GM10266 (cell line): ENCODE measurements around the gene SLC25A21.

ENCODE experiments used
- DNase-seq: peaks from one replicate; pipeline ENCODE4 v3.0.0; 2012; ENCODE audit errors: extremely low spot score
- CTCF ChIP-seq: IDR thresholded peaks from 2 replicates; pipeline ENCODE4 v1.5.1; 2012; ENCODE audit warnings: mild to moderate bottlenecking, low read depth; ENCODE audit not compliant: control insufficient read depth, insufficient read depth; ENCODE audit errors: missing control alignments

SLC25A21 gene

DNA sequence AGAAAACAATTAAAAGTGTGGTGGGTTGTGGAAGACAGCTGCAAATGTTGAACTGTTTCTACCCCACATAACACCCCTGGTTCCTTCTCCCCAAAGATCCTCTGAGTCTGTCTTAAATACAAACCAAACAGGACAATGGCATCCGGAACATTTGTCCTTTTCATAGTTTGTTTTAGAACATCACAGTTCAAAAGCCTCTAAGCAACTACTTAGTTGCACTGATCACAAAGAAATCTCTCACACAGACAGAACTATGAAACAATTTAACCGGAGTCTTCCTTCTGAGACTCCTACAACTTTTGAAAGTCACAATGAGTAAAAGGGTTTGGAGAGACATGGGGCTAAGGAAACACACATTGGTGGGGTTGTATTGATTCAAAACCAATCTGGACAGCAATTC is 125.6 kb downstream of the SLC25A21 start:
- no peak for DNase-seq
- no peak for TF ChIP-seq CTCF

- TF ChIP-seq CTCF: no peak
- DNase-seq: no peak
Measured at GRCh38 chr14:37045340-37046061, 126.9 kb downstream of the SLC25A21 start.

DNA sequence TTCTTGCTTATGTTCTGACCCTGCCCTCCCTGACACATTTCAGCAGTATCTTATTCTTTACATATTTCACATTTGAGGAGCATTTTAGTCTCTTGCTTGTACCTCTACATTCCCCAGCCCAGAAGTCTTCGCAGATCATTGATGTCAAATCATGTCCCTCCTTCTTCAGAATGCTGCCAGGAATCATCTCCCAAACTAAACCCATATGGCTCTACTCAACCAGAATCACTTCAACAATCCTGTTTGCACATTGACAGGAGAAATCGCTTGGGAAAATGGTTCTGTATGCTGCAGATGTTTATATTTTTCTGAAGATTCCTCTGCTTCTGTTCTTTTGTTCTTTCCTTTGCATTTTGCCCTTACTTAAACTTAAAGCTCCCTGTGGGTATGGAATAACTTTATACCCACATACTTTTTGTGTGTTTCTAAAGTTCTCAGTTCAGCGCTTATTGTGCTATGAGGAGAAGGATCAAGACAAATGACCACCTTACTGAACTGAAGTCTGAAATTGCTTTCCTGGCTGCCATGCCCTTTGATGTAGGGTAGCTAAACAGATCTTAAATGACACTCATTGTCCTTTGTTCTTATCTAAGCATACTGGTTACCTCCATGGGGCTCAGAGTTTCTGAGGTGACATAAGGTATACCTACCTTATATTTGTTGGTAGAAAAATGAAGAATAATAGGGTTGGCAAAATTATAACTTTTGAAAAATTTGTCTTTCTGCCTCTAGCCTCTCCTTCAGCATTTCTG is 134.6 kb downstream of the SLC25A21 start:
- no peak for DNase-seq
- no peak for TF ChIP-seq CTCF

GRCh38 chr14:37036669-37037341 is 135.6 kb downstream of the SLC25A21 start:
- no peak for DNase-seq
- TF ChIP-seq CTCF: no peak

GRCh38 chr14:37035401-37035800 is 137.0 kb downstream of the SLC25A21 start:
- DNase-seq: no peak
- TF ChIP-seq CTCF: no peak

DNA sequence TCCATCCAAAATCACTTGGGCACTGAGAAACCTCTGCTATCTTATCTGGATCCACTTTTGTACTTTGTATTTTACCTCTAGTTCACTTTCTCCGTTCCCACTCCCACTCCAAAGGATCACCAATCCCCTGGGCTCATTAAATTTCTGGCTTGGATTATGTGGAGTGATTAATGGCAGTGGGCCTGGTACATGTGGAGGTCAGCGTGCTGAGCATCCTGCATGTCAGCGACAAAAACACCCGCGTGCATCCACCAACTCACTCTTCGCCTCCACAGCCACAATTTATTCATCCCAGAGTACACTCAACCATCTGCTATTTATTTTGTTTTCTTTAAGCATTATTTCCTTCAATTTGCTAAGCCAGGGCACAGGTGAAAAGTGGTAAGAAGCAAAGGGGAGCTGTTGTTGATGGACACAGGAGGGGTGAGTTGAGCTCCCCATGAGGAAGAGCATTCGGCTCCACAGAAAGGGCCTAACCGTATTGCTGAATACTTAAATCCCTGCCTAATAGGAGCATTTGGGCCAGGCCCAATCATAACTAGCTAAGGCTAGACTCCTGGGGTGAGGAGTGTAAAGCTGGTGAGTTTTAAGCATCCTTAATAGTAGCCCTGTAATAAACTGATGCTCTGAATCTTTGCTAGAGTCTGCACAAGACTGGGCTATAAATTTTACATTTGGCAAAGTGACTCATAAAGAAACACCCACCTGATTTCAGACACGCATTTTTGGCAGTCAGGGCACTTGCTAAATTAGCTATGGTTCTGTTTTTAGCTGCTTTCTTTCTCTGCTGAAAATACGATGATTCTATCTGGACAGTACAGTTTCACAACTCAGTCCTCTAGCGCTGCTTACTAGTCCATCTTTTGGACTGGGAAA is 137.8 kb downstream of the SLC25A21 start:
- DNase-seq: no peak
- TF ChIP-seq CTCF: no peak
